Measurements from ENCODE around the gene BAZ2B. TPM values are rescaled to one million over a fixed set of nuclear protein-coding genes. Genes with fewer than 3 reads are reported as not detected.

The BAZ2B gene
- polyA plus RNA-seq, 1 of the 3 experiments (the other 2 are of a cell fraction), result 10.2 TPM

- DNase-seq, result no peak
- CTCF ChIA-PET, result interaction anchor here (0.8 kb wide), 1 partner anchor 103 kb away, joined by 3 read pairs; no protein-coding TSS in a partner anchor
- Histone ChIP-seq H3K9ac (no peak overlapping the region), H3K9me2 (no peaks in the 10 kb centered on the region), H3K27me3 (ENCODE audit: insufficient read depth) (no peaks in the 10 kb centered on the region), H3F3A (replicated peaks; ENCODE audit: insufficient read depth) (no peaks in the 10 kb centered on the region), H3K27ac (ENCODE audit: low read depth in 2 of 2, low read length in 1 of 2) (no peak overlapping the region), H2AFZ (ENCODE audit: low read depth) (no peak overlapping the region), H4K20me1 (ENCODE audit: insufficient read depth) (no peaks in the 10 kb centered on the region; the same call in none of the 2 replicates), H3K79me2 (ENCODE audit: insufficient read depth) (peaks cover 92% of the 10 kb centered on the region), H3K4me3 (ENCODE audit: low read depth in 2 of 2, low read length in 1 of 2) (no peak overlapping the region), H3K4me1 (ENCODE audit: control insufficient read depth in 1 of 2, insufficient read depth in 2 of 2, low read depth in 1 of 2, low read length in 1 of 2) (peaks cover 17 to 24% of the 10 kb centered on the region in 2 experiments; a peak in 2 of 4 replicates), H3K9me3 (no peaks in the 10 kb centered on the region), H3K36me3 (replicated peaks in 1 of 2; ENCODE audit: control insufficient read depth in 1 of 2, insufficient read depth in 2 of 2, low read length in 1 of 2) (peaks cover 0 to 5% of the 10 kb centered on the region in 2 experiments), H3K4me2 (no peak overlapping the region)
- WGBS (ENCODE audit: low lambda C conversion rate), result 100% methylated on average over 1 of the region's 1 CpG
- no peak for TF ChIP-seq NRF1 (IDR thresholded peaks at IDR 0.05; ENCODE audit: low read depth, low read length)
- TF ChIP-seq RXRA (IDR thresholded peaks at IDR 0.05; ENCODE audit: borderline replicate concordance, low read depth), result no peak
- no peak for TF ChIP-seq FOXM1 (IDR thresholded peaks at IDR 0.05; ENCODE audit: low read depth)
- no peak for TF ChIP-seq SMC3 (IDR thresholded peaks at IDR 0.05; ENCODE audit: low read depth, low read length)
- no peak for TF ChIP-seq NFIC (IDR thresholded peaks at IDR 0.05; ENCODE audit: borderline replicate concordance)
- TF ChIP-seq RCOR1 (IDR thresholded peaks at IDR 0.05; ENCODE audit: low read length), result no peak
- POLR2A ChIA-PET, result no interaction called here
These were observed 7.5 kb downstream of the BAZ2B start for GRCh38 chr2:159608723-159609308.

- WGBS (ENCODE audit: low lambda C conversion rate), result 98% methylated on average over 6 of the region's 6 CpGs
- H3K4me2 ChIP-seq, result no peak overlapping the region
- no peaks in the 10 kb centered on the region for H3F3A ChIP-seq (replicated peaks; ENCODE audit: insufficient read depth)
- H3K9me2 ChIP-seq, result no peaks in the 10 kb centered on the region
- POLR2A ChIA-PET, result no interaction called here
- H3K27ac ChIP-seq (ENCODE audit: low read depth in 2 of 2, low read length in 1 of 2), result no peak overlapping the region
- H3K9me3 ChIP-seq, result no peaks in the 10 kb centered on the region
- peaks cover 0 to 5% of the 10 kb centered on the region in 2 experiments for H3K36me3 ChIP-seq (replicated peaks in 1 of 2; ENCODE audit: control insufficient read depth in 1 of 2, insufficient read depth in 2 of 2, low read length in 1 of 2)
- H4K20me1 ChIP-seq (ENCODE audit: insufficient read depth), result no peaks in the 10 kb centered on the region; the same call in none of the 2 replicates
- H3K4me1 ChIP-seq (ENCODE audit: control insufficient read depth in 1 of 2, insufficient read depth in 2 of 2, low read depth in 1 of 2, low read length in 1 of 2), result peaks cover 17 to 18% of the 10 kb centered on the region in 2 experiments; a peak in 2 of 4 replicates
- no peak for DNase-seq
- H3K4me3 ChIP-seq (ENCODE audit: low read depth in 2 of 2, low read length in 1 of 2), result no peak overlapping the region
- peaks cover 87% of the 10 kb centered on the region for H3K79me2 ChIP-seq (ENCODE audit: insufficient read depth)
- no peaks in the 10 kb centered on the region for H3K27me3 ChIP-seq (ENCODE audit: insufficient read depth)
- H3K9ac ChIP-seq, result no peak overlapping the region
- TF ChIP-seq JUND (IDR thresholded peaks at IDR 0.05) (no peak), CTCF (IDR thresholded peaks at IDR 0.05) (no peak), SIN3A (IDR thresholded peaks at IDR 0.05; ENCODE audit: borderline replicate concordance, low read depth, low read length) (no peak), PBX3 (IDR thresholded peaks at IDR 0.05) (no peak), FOXM1 (IDR thresholded peaks at IDR 0.05; ENCODE audit: low read depth) (no peak), TCF12 (IDR thresholded peaks at IDR 0.05) (no peak), ELF1 (IDR thresholded peaks at IDR 0.05) (no peak), EZH2phosphoT487 (IDR thresholded peaks at IDR 0.05; ENCODE audit: borderline replicate concordance, low read depth) (no peak), CHD2 (IDR thresholded peaks at IDR 0.05; ENCODE audit: low read length, partially characterized antibody) (no peak), MEF2A (IDR thresholded peaks at IDR 0.05; ENCODE audit: borderline replicate concordance, low read depth) (no peak), TEAD4 (IDR thresholded peaks at IDR 0.05; ENCODE audit: borderline replicate concordance, insufficient read depth) (no peak), IRF3 (IDR thresholded peaks at IDR 0.05; ENCODE audit: low read depth, low read length) (no peak), RAD21 (IDR thresholded peaks at IDR 0.05; ENCODE audit: low read length) (no peak), GATA2 (CRISPR knock-in tag; IDR thresholded peaks at IDR 0.05) (no peak), USF1 (IDR thresholded peaks at IDR 0.05; ENCODE audit: borderline replicate concordance, low read depth) (no peak), SMC3 (IDR thresholded peaks at IDR 0.05; ENCODE audit: low read depth, low read length) (no peak), NFIC (IDR thresholded peaks at IDR 0.05; ENCODE audit: borderline replicate concordance) (no peak)
- H2AFZ ChIP-seq (ENCODE audit: low read depth), result no peak overlapping the region
- CTCF ChIA-PET, result interaction anchor here (0.8 kb wide), 1 partner anchor 104 kb away, joined by 3 read pairs; no protein-coding TSS in a partner anchor
These were observed 8.2 kb downstream of the BAZ2B start for GRCh38 chr2:159608108-159608507.
